ENCODE measurements around the gene CDH13. TPM values are rescaled to one million over a fixed set of nuclear protein-coding genes. Genes with fewer than 3 reads are reported as not detected.

The CDH13 gene
- total RNA-seq, 1 donor = 102 TPM

DNA sequence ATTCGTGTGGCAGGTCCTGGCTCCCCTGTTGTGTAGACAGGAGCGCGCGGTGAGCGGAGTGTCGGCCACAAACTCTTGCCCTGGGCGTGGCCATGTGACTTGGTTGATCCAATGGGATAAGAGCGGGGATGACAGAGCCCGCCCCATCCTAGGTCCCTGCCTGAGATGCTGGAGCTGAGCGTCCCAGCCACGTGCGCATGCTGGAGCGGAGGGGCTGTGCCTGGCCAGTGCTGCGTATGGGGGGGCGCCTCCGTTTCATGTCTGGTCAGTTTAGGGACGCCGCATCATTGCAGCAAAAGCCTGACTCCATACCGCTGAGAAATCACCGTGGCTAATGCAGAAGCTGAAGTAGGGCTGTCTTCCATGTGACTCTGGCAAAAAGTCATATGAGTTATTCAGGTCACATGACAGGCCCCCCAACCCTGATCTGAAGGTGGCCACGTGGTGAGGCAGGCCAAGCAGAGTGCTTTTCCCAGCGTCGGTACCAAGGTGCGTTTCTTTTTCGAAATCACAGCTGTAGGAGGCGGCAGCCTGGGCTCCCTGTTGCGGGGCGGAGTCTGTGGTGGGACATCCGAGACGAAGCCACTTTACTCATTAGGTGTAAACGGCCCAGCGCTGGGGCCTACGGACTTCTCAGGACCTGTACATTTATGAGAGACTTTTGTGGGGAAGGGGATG lies 1203.5 kb downstream of the CDH13 start:
- no peaks in the 10 kb centered on the region for H3K36me3 ChIP-seq (ENCODE audit: insufficient read depth, low read length)
- H2AFZ ChIP-seq (ENCODE audit: low read length) = no peak overlapping the region
- TF ChIP-seq, protein P1, sequence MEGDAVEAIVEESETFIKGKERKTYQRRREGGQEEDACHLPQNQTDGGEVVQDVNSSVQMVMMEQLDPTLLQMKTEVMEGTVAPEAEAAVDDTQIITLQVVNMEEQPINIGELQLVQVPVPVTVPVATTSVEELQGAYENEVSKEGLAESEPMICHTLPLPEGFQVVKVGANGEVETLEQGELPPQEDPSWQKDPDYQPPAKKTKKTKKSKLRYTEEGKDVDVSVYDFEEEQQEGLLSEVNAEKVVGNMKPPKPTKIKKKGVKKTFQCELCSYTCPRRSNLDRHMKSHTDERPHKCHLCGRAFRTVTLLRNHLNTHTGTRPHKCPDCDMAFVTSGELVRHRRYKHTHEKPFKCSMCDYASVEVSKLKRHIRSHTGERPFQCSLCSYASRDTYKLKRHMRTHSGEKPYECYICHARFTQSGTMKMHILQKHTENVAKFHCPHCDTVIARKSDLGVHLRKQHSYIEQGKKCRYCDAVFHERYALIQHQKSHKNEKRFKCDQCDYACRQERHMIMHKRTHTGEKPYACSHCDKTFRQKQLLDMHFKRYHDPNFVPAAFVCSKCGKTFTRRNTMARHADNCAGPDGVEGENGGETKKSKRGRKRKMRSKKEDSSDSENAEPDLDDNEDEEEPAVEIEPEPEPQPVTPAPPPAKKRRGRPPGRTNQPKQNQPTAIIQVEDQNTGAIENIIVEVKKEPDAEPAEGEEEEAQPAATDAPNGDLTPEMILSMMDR (IDR thresholded peaks at IDR 0.05; ENCODE audit: extremely low read depth, low read depth, low read length) = no peak
- H3K4me3 ChIP-seq (ENCODE audit: insufficient read depth, low read length) = no peak overlapping the region
- H3K4me1 ChIP-seq (ENCODE audit: insufficient read depth, low read length) = no peaks in the 10 kb centered on the region
- no peaks in the 10 kb centered on the region for H3K79me2 ChIP-seq (ENCODE audit: insufficient read depth, low read length)
- H3K27ac ChIP-seq (ENCODE audit: low read depth, low read length) = no peak overlapping the region
- DNase-seq (ENCODE audit: insufficient read length, low spot score, missing footprints) = no peak
- H3K27me3 ChIP-seq (ENCODE audit: insufficient read depth, low read length) = peaks cover 14% of the 10 kb centered on the region
- no peak overlapping the region for H3K4me2 ChIP-seq (ENCODE audit: insufficient read depth, low read length)
- H4K20me1 ChIP-seq (ENCODE audit: insufficient read depth, low read length) = no peaks in the 10 kb centered on the region
- H3K9me3 ChIP-seq (ENCODE audit: low read depth, low read length) = no peaks in the 10 kb centered on the region

DNA sequence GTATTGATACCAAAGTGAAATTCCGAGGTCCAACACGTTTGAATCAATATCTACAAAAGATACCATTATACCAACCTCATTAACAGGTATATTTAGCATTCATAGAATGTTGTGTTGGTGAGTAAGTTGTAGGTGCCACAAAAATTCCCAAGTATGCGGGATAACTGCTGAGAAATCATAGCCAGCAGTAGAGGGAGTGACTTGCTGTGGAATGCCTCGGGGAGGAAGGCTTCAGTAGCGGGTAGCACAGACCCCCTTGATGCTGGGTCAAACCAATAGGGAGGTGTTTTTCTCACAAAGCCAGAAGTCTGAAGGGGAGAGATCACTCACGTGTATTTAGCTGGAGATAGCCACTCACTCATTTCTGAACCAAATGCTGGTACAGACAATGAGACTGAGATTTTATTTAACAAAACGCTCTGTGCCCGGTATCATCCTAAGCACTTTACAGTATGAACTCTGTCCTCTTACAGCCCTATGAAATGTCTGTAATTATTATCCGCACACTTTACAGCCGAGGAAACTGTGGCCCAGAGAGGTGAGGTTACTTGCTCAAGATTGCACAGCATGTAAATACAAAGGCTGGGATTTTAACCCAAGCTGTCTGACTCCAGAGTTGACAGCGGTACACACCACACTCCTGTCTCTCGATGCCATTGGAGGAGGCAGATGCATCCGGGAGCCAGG lies 1204.1 kb downstream of the CDH13 start:
- Histone ChIP-seq H3K4me1 (ENCODE audit: insufficient read depth, low read length) (peaks cover 5% of the 10 kb centered on the region), H3K27me3 (ENCODE audit: insufficient read depth, low read length) (peaks cover 14% of the 10 kb centered on the region), H3K79me2 (ENCODE audit: insufficient read depth, low read length) (no peaks in the 10 kb centered on the region), H3K9me3 (ENCODE audit: low read depth, low read length) (no peaks in the 10 kb centered on the region), H3K4me3 (ENCODE audit: insufficient read depth, low read length) (no peak overlapping the region), H3K36me3 (ENCODE audit: insufficient read depth, low read length) (no peaks in the 10 kb centered on the region), H4K20me1 (ENCODE audit: insufficient read depth, low read length) (no peaks in the 10 kb centered on the region), H2AFZ (ENCODE audit: low read length) (no peak overlapping the region), H3K4me2 (ENCODE audit: insufficient read depth, low read length) (no peak overlapping the region), H3K27ac (ENCODE audit: low read depth, low read length) (no peak overlapping the region)
- TF ChIP-seq, protein P1 (IDR thresholded peaks at IDR 0.05; ENCODE audit: extremely low read depth, low read depth, low read length) = no peak
- no peak for DNase-seq (ENCODE audit: insufficient read length, low spot score, missing footprints)

DNA sequence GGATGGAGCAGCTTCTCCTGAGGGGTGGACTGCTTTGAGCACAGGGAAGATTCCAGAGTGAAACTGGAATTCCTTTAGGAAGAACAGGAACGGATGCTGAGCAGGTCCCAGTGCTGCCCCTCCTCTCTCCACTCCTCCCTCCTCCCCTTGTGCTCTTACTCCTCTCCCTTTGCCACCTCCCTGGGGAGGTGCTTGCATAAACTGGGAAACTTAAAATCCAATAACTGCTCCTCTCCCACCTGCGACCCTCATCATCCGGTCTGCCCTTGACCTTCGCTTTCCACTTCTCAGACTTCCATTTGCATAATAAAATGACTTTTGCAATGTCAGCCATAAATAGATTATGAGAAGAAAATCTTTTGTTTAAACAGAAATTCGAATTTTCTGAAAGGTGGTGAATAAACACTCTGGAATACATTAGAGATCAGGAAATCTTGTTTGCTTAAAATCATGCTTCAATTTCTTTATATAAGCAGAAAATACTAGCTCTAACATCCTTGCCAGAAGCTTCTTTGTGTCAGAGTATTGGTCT lies 1204.8 kb downstream of the CDH13 start:
- Histone ChIP-seq H3K36me3 (ENCODE audit: insufficient read depth, low read length) (no peaks in the 10 kb centered on the region), H3K4me1 (ENCODE audit: insufficient read depth, low read length) (peaks cover 9% of the 10 kb centered on the region), H2AFZ (ENCODE audit: low read length) (no peak overlapping the region), H3K9me3 (ENCODE audit: low read depth, low read length) (no peaks in the 10 kb centered on the region), H3K79me2 (ENCODE audit: insufficient read depth, low read length) (no peaks in the 10 kb centered on the region), H3K4me3 (ENCODE audit: insufficient read depth, low read length) (no peak overlapping the region), H4K20me1 (ENCODE audit: insufficient read depth, low read length) (no peaks in the 10 kb centered on the region), H3K4me2 (ENCODE audit: insufficient read depth, low read length) (no peak overlapping the region), H3K27me3 (ENCODE audit: insufficient read depth, low read length) (peaks cover 14% of the 10 kb centered on the region), H3K27ac (ENCODE audit: low read depth, low read length) (no peak overlapping the region)
- TF ChIP-seq, protein P1 (IDR thresholded peaks at IDR 0.05; ENCODE audit: extremely low read depth, low read depth, low read length) = no peak
- DNase-seq (ENCODE audit: insufficient read length, low spot score, missing footprints) = no peak

DNA sequence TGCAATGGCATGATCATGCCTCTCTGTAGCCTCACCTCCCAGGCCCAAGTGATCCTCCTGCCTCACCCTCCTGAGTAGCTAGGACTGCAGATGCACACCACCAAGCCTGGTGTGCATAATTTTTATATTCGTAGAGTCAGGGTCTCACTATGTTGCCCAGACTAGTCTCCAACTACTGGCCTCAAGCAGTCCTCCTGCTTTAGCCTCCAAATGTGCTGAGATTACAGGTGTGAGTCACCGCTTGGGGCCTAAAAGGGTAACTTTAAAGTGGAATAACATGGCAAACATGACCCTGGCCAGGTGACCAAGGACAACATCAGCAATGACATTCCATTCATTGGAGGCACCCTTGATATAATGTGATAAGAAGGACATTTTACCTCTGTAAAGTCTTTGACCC lies 1207.2 kb downstream of the CDH13 start:
- H3K4me1 ChIP-seq (ENCODE audit: insufficient read depth, low read length) = peaks cover 9% of the 10 kb centered on the region
- no peaks in the 10 kb centered on the region for H4K20me1 ChIP-seq (ENCODE audit: insufficient read depth, low read length)
- DNase-seq (ENCODE audit: insufficient read length, low spot score, missing footprints) = no peak
- H3K27ac ChIP-seq (ENCODE audit: low read depth, low read length) = no peak overlapping the region
- H3K79me2 ChIP-seq (ENCODE audit: insufficient read depth, low read length) = no peaks in the 10 kb centered on the region
- H3K36me3 ChIP-seq (ENCODE audit: insufficient read depth, low read length) = no peaks in the 10 kb centered on the region
- TF ChIP-seq, protein P1 (IDR thresholded peaks at IDR 0.05; ENCODE audit: extremely low read depth, low read depth, low read length) = no peak
- H3K4me2 ChIP-seq (ENCODE audit: insufficient read depth, low read length) = no peak overlapping the region
- H3K27me3 ChIP-seq (ENCODE audit: insufficient read depth, low read length) = peaks cover 24% of the 10 kb centered on the region
- H3K9me3 ChIP-seq (ENCODE audit: low read depth, low read length) = no peaks in the 10 kb centered on the region
- H3K4me3 ChIP-seq (ENCODE audit: insufficient read depth, low read length) = no peak overlapping the region
- H2AFZ ChIP-seq (ENCODE audit: low read length) = no peak overlapping the region
